Measurements from ENCODE around the gene SLC5A2.
"Not testable (repeated sequence)": the region's sequence is repeated elsewhere in the genome, so short reads cannot be mapped to it uniquely, and the experiment has no call there.

The SLC5A2 gene

GRCh38 chr16:31499928-31500327 lies 17.0 kb downstream of the SLC5A2 start:
- no peak for DNase-seq

DNA sequence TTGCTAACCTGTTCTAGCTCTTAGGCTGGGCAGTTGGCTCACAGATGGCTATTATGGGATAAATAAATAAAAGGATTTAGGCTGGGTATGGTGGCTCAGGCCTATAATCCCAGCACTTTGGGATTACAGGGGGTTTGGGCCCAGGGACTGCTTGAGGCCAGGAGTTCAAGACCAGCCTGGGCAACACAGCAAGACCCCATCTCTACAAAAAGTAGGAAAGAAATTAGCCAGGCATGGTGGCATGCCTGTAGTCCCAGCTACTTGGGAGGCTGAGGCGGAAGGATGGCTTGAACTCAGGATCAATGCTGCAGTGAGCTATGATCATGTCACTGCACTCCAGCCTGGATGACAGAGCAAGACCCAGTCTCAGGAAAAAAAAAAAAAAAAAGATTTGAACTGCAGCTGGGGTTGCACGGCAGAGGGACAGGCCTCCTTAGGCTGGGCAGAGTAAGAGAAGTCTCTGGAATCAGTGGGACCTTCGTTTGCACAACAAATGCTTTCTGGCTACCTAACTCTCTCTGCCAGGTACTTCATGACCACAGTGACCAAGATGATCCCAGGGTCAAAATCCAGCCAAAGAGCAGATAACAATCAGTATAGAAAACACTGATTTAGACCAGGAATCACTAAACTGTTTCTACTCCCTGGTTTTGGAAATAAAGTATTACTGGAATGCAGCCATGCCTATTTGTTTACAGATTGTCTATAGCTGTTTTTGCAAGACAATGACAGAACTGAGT lies 18.5 kb downstream of the SLC5A2 start:
- DNase-seq: no peak

- no peak for DNase-seq
Observed at GRCh38 chr16:31501966-31502348, 19.0 kb downstream of the SLC5A2 start.

DNA sequence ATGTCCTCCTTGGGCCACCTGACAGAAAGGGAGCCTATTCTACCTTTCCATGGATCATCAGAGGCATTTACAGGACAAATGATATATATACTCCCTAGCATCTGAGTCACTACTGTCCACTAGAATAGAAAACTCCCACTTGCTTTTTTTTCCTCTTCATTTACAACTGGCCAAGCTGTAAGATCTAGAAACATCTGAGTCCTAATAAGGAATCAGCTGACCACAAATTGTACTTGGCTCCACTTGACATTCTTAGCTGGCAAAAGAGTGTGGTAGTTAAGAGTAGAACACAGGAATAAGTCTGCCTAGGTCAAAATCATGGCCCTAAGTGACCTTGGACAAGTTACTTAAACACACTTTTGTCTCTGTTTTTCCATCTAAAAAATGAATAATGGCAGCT lies 20.1 kb downstream of the SLC5A2 start:
- no peak for DNase-seq

DNA sequence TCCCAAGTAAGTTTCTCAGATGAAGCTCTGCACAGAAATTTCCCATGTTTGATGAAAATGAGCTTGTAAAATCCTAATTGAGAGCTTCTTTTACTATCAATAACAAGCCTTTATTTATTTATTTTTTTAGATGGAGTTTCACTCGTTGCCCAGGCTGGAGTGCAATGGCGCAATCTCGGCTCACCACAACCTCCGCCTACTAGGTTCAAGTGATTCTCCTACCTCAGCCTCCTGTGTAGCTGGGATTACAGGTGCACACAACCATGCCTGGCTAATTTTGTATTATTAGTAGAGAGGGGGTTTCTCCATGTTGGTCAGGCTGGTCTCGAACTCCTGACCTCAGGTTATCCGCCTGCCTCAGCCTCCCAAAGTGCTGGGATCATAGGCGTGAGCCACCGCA lies 20.6 kb downstream of the SLC5A2 start:
- DNase-seq: not testable (repeated sequence)

DNA sequence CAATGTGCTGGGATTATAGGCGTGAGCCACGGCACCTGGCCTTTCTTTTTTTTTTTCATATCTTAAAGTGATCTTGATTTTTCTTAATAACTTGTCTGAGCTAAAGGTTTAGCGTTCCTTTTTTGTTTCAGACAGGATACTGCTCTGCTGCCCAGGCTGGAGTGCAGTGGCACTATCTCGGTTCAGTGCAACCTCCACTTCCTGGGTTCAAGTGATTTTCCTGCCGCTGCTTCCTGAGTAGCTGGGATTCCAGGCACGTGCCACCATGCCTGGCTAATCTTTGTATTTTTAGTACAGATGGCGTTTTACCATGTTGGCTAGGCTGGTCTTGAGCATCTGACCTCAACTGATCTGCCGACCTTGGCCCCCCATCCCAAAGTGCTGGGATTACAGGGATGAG lies 21.2 kb downstream of the SLC5A2 start:
- no peak for DNase-seq

- peak in 1 of 2 donors; percentile 3 for DNase-seq
Observed at GRCh38 chr16:31505483-31505882, 22.6 kb downstream of the SLC5A2 start.

GRCh38 chr16:31507617-31507928 lies 24.6 kb downstream of the SLC5A2 start:
- no peak for DNase-seq

GRCh38 chr16:31507929-31508705 lies 25.2 kb downstream of the SLC5A2 start, which contains the start of gene RUSF1:
TSS of gene RUSF1 (minus strand) at chr16:31508391. CDS start at chr16:31508373, 18 bp downstream.
- peak; percentile 86 to 92 for DNase-seq

- no peak for DNase-seq
Observed at GRCh38 chr16:31508706-31509195, 25.8 kb downstream of the SLC5A2 start.

DNA sequence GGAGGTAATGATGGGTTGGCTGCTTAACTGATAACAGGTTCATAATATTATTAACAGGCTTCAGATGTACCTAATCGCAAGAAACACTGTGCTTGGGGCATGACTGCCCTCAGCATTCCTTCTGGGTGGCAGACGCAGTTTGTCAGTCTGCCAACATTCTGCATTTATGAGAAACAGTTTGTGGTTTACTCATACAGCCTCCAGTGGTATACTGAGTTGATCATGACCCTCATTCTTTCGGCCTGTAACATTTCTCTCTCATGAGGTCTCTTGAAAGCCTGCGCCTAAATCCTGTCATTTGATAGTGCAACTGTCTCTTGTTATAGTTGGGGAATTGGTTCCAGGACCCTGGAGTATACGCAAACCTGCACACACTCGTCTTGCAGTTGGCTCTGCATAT lies 30.2 kb downstream of the SLC5A2 start:
- no peak for DNase-seq

DNA sequence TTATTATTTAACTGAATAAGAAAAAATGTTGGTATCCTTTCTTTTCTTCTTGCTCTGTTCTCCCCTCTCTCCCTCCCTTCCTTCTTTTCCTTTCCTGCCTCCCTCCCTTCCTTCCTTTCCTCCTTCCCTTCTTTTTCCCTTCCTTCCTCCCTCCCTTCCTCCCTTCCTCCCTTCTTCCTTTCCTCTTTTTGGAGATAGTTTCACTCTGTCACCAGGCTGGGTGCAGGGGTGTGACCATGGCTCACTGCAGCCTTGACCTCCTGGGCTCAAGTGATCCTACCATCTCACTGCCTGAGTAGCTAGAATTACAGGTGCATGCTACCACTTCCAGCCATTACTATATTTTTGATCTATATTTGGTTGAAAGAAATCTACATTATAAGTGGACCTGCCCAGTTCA lies 31.0 kb downstream of the SLC5A2 start:
- DNase-seq: no peak

DNA sequence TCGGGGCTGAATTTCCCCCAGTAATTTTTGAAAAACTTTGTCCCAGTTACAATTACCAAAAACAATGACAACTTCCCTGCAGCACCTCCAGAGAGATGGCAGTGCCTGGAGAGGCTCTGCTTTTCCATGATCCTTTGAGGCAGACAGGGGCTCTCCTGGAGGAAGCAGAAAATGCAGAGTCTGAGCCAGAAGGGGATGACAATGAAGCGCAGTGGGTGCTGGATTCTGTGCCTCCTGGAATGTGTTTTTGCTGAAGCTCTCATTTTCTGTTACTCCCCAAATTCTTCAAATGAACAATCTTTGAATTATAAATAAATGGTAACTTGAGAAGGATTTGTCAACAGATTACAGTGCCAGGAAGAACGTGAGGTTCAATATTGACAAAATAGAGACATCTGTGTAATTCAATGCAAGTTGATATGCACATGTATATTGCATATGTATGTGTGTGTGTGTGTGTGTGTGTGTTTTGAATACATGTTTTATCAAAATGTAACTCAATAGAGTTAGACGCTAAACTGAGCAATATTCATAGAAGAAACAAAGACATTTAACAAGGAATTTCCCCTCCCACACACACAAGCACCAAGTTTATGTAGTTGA lies 35.0 kb downstream of the SLC5A2 start:
- no peak for DNase-seq

DNA sequence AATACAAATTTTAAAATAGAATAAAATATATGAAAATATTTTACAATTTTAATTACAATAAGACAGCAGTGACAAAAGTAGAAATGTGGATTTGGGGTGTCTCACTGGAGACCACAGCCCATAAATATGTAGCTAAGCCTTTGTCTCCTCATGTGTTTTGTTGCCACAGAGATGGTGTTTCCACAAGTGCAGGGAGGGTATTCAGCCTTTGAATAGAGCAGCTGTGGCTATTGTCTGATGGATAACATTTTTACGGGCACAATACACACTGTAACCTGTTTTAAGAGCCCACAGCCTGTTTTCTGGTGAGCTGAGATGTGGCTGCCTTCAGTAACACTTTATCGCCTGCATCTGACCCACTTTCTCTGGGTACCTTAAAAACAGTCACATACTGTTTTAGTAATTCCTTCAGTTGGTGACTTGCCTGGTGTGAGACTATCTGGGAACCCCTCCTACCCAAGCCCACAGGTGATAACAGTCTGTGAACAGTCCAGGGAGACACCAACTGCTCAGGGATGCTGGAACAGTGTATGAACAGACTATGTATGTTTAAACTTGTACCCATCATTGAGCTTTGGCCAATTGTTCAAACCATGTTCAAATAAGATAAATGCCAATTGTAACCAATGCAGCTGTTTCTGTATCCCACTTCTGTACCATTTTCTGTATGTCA lies 37.0 kb downstream of the SLC5A2 start:
- no peak for DNase-seq

GRCh38 chr16:31521368-31521767 lies 38.4 kb downstream of the SLC5A2 start:
- no peak for DNase-seq

DNA sequence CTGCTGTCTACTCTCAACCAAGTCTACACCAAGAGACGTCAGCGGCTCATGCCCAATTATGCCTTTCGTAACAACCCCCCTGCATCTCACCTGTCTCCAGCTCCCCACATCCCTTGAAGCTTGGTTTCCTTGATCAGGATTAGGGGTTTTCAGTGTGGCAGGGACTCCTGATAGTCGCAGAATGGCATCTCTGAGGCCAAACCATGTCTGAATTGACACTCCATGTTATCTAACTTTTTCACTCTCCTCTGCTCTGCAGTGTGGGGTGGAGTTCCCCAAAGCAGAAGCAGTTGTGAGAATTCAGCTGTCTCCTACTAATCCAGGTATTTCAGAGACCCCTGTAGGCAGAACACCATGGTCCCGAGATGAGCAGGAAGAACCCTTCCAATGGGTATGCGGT lies 39.1 kb downstream of the SLC5A2 start:
- DNase-seq: no peak

DNA sequence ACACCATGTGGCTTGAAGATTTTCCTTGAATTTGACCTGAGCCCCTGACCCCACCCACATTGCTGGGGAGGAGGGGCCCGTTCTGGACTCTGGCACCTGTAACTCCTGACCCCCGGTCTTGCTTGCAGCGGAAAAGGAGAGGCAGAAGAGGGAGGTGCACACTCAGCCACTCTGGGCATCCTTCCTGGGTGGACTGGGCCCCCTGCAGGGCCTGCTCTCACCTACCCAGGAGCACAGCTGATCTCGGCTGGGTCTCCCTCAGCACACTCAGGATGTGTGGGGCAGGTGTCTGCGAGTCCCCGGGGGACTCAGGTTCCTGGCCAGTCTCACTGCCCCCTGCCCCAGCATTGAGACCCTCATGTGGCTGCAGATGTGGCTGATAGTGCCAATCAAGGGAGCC lies 40.8 kb downstream of the SLC5A2 start:
- DNase-seq: not testable (repeated sequence)

DNA sequence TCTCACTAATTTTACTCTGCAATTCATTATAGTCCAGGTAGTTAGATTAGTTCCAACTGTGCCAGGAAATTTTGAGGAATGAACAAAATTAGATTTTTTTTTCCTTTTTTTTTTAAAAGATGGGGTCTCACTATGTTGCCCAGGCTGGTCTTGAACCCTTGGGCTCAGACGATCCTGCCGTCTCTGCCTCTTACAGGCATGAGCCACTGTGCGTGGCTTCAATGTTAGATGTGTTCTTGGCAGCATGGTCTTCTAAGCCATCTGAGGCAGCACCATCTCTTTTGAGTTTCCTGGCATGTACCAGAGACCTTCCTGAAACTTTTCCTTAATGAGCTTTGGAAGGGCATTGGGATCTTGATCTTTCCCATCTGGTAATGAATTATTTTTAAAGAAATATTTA lies 42.2 kb downstream of the SLC5A2 start:
- no peak for DNase-seq

DNA sequence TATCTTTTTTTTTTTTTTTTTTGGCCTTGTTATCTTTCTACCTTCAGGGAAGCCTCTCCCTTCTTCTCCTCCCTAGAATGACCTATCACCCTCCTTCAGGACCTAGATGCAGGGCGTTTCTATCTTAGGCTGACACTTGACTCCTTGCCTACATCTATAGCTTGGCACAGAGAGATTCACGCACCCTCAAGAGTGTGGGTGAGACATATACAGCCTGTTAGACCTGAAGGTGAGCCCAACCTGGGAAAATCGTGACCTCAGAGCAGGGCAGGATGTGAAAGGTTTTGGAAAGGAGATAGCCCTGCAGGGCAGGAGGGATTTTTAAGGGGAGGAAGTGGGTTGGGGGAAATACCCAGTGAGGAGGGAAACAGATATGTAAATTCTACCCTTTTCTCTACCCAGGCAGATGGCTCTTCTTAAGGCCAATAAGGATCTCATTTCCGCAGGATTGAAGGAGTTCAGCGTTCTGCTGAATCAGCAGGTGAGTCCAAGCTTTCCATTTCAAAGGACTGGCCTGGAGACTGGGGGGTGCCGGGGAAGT lies 44.9 kb downstream of the SLC5A2 start, which contains the start of gene AHSP:
Gene AHSP, plus strand, starts transcription at position 167 of the 541 bp plus-strand sequence. Its CDS starts 240 bp downstream, at position 407.
- no peak for DNase-seq

GRCh38 chr16:31528523-31529107 lies 45.7 kb downstream of the SLC5A2 start:
- no peak for DNase-seq

- DNase-seq: no peak
Observed at GRCh38 chr16:31529108-31529936, 46.4 kb downstream of the SLC5A2 start.
